ENCODE data around the gene CTSD.

GRCh38 chr11:1755692-1756561, 7.8 kb downstream of the CTSD start:
- TF ChIP-seq POLR2A (IDR thresholded peaks at IDR 0.05; ENCODE audit: low read length): no peak
- no peak for TF ChIP-seq GATA1 (IDR thresholded peaks at IDR 0.05; ENCODE audit: low read depth, low read length)
